Inferior parietal cortex (tissue), 1 donor: ENCODE data around the gene LYPD3.

ENCODE experiments used
- DNase-seq: peaks from one replicate; pipeline ENCODE4 v3.0.0-alpha.2; 2016; ENCODE audit errors: extremely low spot score

The LYPD3 gene

DNA sequence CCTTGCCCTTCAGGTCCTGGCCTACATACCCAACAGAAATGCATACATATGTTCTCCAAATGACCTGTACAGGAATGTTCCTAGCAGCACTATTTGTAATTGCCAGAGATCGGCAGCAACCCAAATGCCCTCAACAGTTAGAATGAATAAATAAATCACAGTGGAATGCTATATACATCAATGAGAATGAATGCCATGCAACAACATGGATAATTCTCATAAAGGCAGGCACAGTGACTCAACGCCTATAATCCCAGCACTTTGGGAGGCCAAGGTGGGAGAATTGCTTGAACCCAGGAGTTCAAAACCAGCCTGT is 32.1 kb downstream of the LYPD3 start:
- no peak for DNase-seq

GRCh38 chr19:43430976-43431375 is 34.4 kb downstream of the LYPD3 start:
- no peak for DNase-seq

DNA sequence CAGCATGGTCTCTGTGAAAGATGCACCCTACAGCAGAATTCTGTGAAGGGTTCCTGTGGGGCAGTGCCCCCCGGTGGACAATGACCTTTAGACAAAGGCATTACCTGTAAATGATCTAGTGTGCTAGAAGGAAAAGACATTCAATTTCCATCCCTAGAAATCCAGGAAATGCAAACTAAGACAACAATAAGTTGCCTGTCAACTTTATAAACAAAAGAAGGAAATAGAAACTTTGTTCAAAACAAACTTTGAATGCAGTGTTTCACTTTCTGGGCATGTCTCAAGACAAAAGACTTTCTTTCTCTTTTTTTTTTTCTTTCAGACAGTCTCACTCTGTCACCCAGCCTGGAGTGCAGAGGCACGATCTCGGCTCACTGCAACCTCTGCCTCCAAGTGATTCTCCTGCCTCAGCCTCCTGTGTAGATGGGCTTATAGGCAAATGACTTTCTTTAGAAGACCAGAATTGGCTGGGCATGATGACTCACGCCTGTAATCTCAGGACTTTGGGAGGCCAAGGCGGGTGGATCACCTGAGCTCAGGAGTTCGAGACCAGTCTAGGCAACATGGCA is 35.2 kb downstream of the LYPD3 start:
- DNase-seq: no peak

DNA sequence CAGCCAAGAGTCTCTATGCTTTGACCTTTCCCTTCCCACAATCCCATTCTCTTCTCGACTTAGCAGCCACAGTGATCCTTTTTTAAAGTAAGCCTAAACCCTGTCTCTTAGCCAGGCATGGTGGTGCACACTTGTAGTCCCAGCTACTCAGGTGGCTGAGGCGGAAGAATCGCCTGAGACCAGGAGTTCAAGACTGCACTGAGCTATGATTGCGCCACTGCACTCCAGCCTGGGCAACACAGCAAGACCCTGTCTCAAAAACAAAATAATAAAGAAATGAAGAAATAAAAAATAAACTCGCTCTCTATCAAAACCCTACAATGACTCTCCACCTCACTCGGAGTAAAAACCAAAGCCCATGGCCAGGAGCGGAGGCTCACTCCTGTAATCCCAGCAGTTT is 36.0 kb downstream of the LYPD3 start:
- no peak for DNase-seq

- peak; percentile 8 for DNase-seq
Measured at GRCh38 chr19:43425567-43426392, 39.6 kb downstream of the LYPD3 start.

- no peak for DNase-seq
Measured at GRCh38 chr19:43423779-43424178, 41.6 kb downstream of the LYPD3 start.

GRCh38 chr19:43422689-43423066 is 42.7 kb downstream of the LYPD3 start:
- DNase-seq: no peak

- no peak for DNase-seq
Measured at GRCh38 chr19:43422000-43422688, 43.3 kb downstream of the LYPD3 start.

- DNase-seq: no peak
Measured at GRCh38 chr19:43420954-43421353, 44.5 kb downstream of the LYPD3 start.

- DNase-seq: no peak
Measured at GRCh38 chr19:43416951-43417623, 48.3 kb downstream of the LYPD3 start.

GRCh38 chr19:43414554-43414953 is 50.9 kb downstream of the LYPD3 start, which contains the start of gene TEX101:
TSS of gene TEX101 (plus strand) at chr19:43414890. CDS start at chr19:43415920, 1,030 bp downstream.
- DNase-seq: no peak

- no peak for DNase-seq
Measured at GRCh38 chr19:43412441-43412840, 53.0 kb downstream of the LYPD3 start.
